HCT116 (cell line): ENCODE data around the gene GLOD5. TPM values are rescaled to one million over a fixed set of nuclear protein-coding genes. Genes with fewer than 3 reads are reported as not detected.

ENCODE experiments used
- ATAC-seq: fragments of 200-7000 bp; cut with Tn5 transposase; 2 replicates; pipeline ENCODE4 v1.9.1; 2020; ENCODE audit warnings: mild to moderate bottlenecking, moderate library complexity
- BruUV-seq: library from RNA; stranded (reverse); fragments of 400-500 nt; replicated peaks from 2 replicates; lab custom pipeline; 2021; lab: Mats Ljungman, UMichigan
- CTCF ChIA-PET: fragments of 300-600 bp; sonication (Branson Sonifier 250); formaldehyde crosslinking; loops from one replicate; lab custom pipeline; 2021; ENCODE audit warnings: antibody characterized with exemption; lab: Charles Lee
- POLR2A ChIA-PET: fragments of 300-600, 350-600 bp; sonication (Branson Sonifier 250); formaldehyde crosslinking; loops from one replicate; lab custom pipeline; 2021; ENCODE audit warnings: antibody characterized with exemption; lab: Charles Lee
- RAD21 ChIA-PET, 2 experiments: fragments of 300-600 bp; sonication (Branson Sonifier 250); formaldehyde crosslinking; loops; one replicate each; lab custom pipeline; 2023; ENCODE audit warnings: low total read pairs in 2 of 2; ENCODE audit not compliant: uncharacterized antibody in 2 of 2, unreplicated experiment in 2 of 2, low non-redundant PET in 1 of 2; lab: Charles Lee
- DNase-seq: peaks from one replicate; pipeline ENCODE4 v3.0.0-alpha.2; 2010; ENCODE audit warnings: low read depth, low spot score
- H2AFZ ChIP-seq: fragments of 200-600 bp; shearing (Covaris generic), sonication (generic); 2 replicates; pipeline ENCODE4 v1.6.1; 2017; ENCODE audit warnings: low read depth, mixed run types, mixed read lengths, antibody characterized with exemption, low read length; ENCODE audit not compliant: poor library complexity, severe bottlenecking
- H3K27ac ChIP-seq: 2 replicates; pipeline ENCODE4 v1.5.1; 2012; ENCODE audit warnings: low read depth, low read length
- H3K27me3 ChIP-seq: fragments of 200-600 bp; sonication (generic); 2 replicates; pipeline ENCODE4 v1.6.1; 2016; ENCODE audit warnings: mixed run types, low read length, mixed read lengths; ENCODE audit not compliant: insufficient read depth
- H3K36me3 ChIP-seq, 2 experiments: fragments of 200-500 bp in 1 of 2; fragments of 200-600 bp in 1 of 2; sonication (Bioruptor generic) in 1 of 2; sonication (generic) in 1 of 2; 2 replicates each; pipeline versions ENCODE4 v1.5.1 to v1.6.1; 2014 to 2016; ENCODE audit warnings: low read length in 2 of 2, inconsistent platforms in 1 of 2, mixed read lengths in 1 of 2, mixed run types in 1 of 2; ENCODE audit not compliant: insufficient read depth in 2 of 2, control insufficient read depth in 1 of 2
- H3K4me1 ChIP-seq, 2 experiments: fragments of 200-600 bp in 1 of 2; sonication (generic) in 1 of 2; 2 replicates each; pipeline versions ENCODE4 v1.5.1 to v1.6.1; 2012 to 2017; ENCODE audit warnings: low read length in 2 of 2, inconsistent platforms in 1 of 2, mild to moderate bottlenecking in 1 of 2, mixed read lengths in 1 of 2, mixed run types in 1 of 2, moderate library complexity in 1 of 2; ENCODE audit not compliant: insufficient read depth in 2 of 2, control insufficient read depth in 1 of 2
- H3K4me2 ChIP-seq: fragments of 200-600 bp; sonication (generic); 2 replicates; pipeline ENCODE4 v1.6.1; 2017; ENCODE audit warnings: mixed run types, low read length, mixed read lengths
- H3K4me3 ChIP-seq, 2 experiments: fragments of 200-600 bp in 1 of 2; sonication (generic) in 1 of 2; replicated peaks in 1 of 2; 2 replicates each; pipeline ENCODE4 v1.5.1; 2011 to 2016; ENCODE audit warnings: low read length in 2 of 2, control low read depth in 1 of 2, low read depth in 1 of 2, mild to moderate bottlenecking in 1 of 2, mixed read lengths in 1 of 2, mixed run types in 1 of 2
- H3K79me2 ChIP-seq: fragments of 200-600 bp; sonication (generic); 2 replicates; pipeline ENCODE4 v1.6.1; 2017; ENCODE audit warnings: mild to moderate bottlenecking, mixed run types, low read length, moderate library complexity, mixed read lengths; ENCODE audit not compliant: insufficient read depth
- H3K9ac ChIP-seq: fragments of 200-600 bp; sonication (generic); 2 replicates; pipeline ENCODE4 v1.6.1; 2016; ENCODE audit warnings: low read length, mixed read lengths
- H3K9me2 ChIP-seq: fragments of 200-600 bp; sonication (generic), shearing (Covaris generic); 2 replicates; pipeline ENCODE4 v1.6.1; 2017; ENCODE audit warnings: mixed run types, mild to moderate bottlenecking, moderate library complexity; ENCODE audit not compliant: insufficient read depth
- H3K9me3 ChIP-seq, 2 experiments: fragments of 200-500 bp in 1 of 2; fragments of 200-600 bp in 1 of 2; sonication (Bioruptor generic) in 1 of 2; sonication (generic) in 1 of 2; 2 replicates each; pipeline ENCODE4 v1.6.1; 2014 to 2017; ENCODE audit warnings: low read length in 2 of 2, mixed read lengths in 2 of 2, inconsistent platforms in 1 of 2, low read depth in 1 of 2, mild to moderate bottlenecking in 1 of 2, mixed run types in 1 of 2, moderate library complexity in 1 of 2; ENCODE audit not compliant: control insufficient read depth in 1 of 2, insufficient read depth in 1 of 2
- H4K20me1 ChIP-seq: fragments of 200-600 bp; sonication (generic), shearing (Covaris generic); 2 replicates; pipeline ENCODE4 v1.6.1; 2017; ENCODE audit warnings: mixed run types, mild to moderate bottlenecking, moderate library complexity; ENCODE audit not compliant: insufficient read depth
- ATF3 ChIP-seq: IDR thresholded peaks from 2 replicates; pipeline ENCODE4 v1.6.1; 2012
- CBX3 ChIP-seq: IDR thresholded peaks from 2 replicates; pipeline ENCODE4 v1.6.1; 2012; ENCODE audit warnings: low read depth
- CEBPB ChIP-seq: IDR thresholded peaks from 2 replicates; pipeline ENCODE4 v1.6.1; 2012; ENCODE audit warnings: low read depth
- EGR1 ChIP-seq: IDR thresholded peaks from 2 replicates; pipeline ENCODE4 v1.6.1; 2012; ENCODE audit warnings: low read depth
- ELF1 ChIP-seq: IDR thresholded peaks from 2 replicates; pipeline ENCODE4 v1.6.1; 2012; ENCODE audit warnings: low read depth, borderline replicate concordance
- EZH2 ChIP-seq: fragments of 200-600 bp; sonication (generic); IDR thresholded peaks from 2 replicates; pipeline ENCODE4 v1.6.1; 2017; ENCODE audit warnings: antibody characterized with exemption, mixed run types
- EZH2phosphoT487 ChIP-seq: fragments of 200-600 bp; IDR thresholded peaks from 2 replicates; pipeline ENCODE4 v1.6.1; 2018; ENCODE audit warnings: antibody characterized with exemption, borderline replicate concordance
- MAX ChIP-seq: IDR thresholded peaks from 2 replicates; pipeline ENCODE4 v1.6.1; 2012
- POLR2A ChIP-seq: IDR thresholded peaks from 2 replicates; pipeline ENCODE4 v1.7.0; 2011; ENCODE audit warnings: borderline replicate concordance; ENCODE audit not compliant: insufficient read depth, insufficient read length; ENCODE audit errors: extremely low read depth
- POLR2AphosphoS5 ChIP-seq: IDR thresholded peaks from 2 replicates; pipeline ENCODE4 v1.6.1; 2011; ENCODE audit warnings: mild to moderate bottlenecking, low read depth, low read length, moderate library complexity
- RAD21 ChIP-seq: IDR thresholded peaks from 2 replicates; pipeline ENCODE4 v1.6.1; 2012; ENCODE audit warnings: low read depth, mild to moderate bottlenecking
- REST ChIP-seq: IDR thresholded peaks from 2 replicates; pipeline ENCODE4 v1.6.1; 2012; ENCODE audit warnings: low read depth
- SIN3A ChIP-seq: IDR thresholded peaks from 2 replicates; pipeline ENCODE4 v1.6.1; 2012; ENCODE audit warnings: low read depth
- SRF ChIP-seq: IDR thresholded peaks from 2 replicates; pipeline ENCODE4 v1.6.1; 2012; ENCODE audit warnings: low read depth
- TCF7L2 ChIP-seq: IDR thresholded peaks from 2 replicates; pipeline ENCODE4 v1.7.0; 2011; ENCODE audit warnings: borderline replicate concordance, inconsistent platforms; ENCODE audit not compliant: insufficient read depth, insufficient read length; ENCODE audit errors: extremely low read depth
- YY1 ChIP-seq: IDR thresholded peaks from 2 replicates; pipeline ENCODE4 v1.6.1; 2011; ENCODE audit warnings: low read length, low read depth, moderate library complexity, mild to moderate bottlenecking; ENCODE audit not compliant: insufficient replicate concordance; ENCODE audit errors: extremely low read depth
- ZBTB33 ChIP-seq: IDR thresholded peaks from 2 replicates; pipeline ENCODE4 v1.6.1; 2011; ENCODE audit warnings: mild to moderate bottlenecking, low read length, moderate library complexity; ENCODE audit not compliant: insufficient replicate concordance; ENCODE audit errors: extremely low read depth
- ZFX ChIP-seq: fragments of 450-650 bp; IDR thresholded peaks from 2 replicates; pipeline ENCODE4 v1.6.1; 2017
- ZNF274 ChIP-seq: fragments of 200-500 bp; sonication (Bioruptor generic); IDR thresholded peaks from 2 replicates; pipeline ENCODE4 v1.6.1; 2014; ENCODE audit warnings: mild to moderate bottlenecking, low read depth, low read length, inconsistent platforms
- intact Hi-C: fragments of 100-400 bp; cut with micrococcal nuclease; formaldehyde crosslinking; loops from 2 replicates; pipeline ENCODE4 v1.10.0; 2022
- total RNA-seq: library from RNA; stranded (reverse); gene quantifications from one replicate; pipeline ENCODE4 v1.2.1, GENCODE V29; 2021; ENCODE audit not compliant: unreplicated experiment

GLOD5 gene
- total RNA-seq, 1 experiment from 2014 or later = not detected

GRCh38 chrX:48747415-48748016, 14.0 kb upstream of the GLOD5 start:
- RAD21 ChIA-PET = no interaction called here
- no peak overlapping the region for H2AFZ ChIP-seq
- no peaks in the 10 kb centered on the region for H3K27me3 ChIP-seq
- BruUV-seq = no TSS peak
- DNase-seq (no peak), ATAC-seq (no peak)
- H3K4me1 ChIP-seq = no peaks in the 10 kb centered on the region
- H4K20me1 ChIP-seq = no peaks in the 10 kb centered on the region
- intact Hi-C loops = no loop called here
- H3K9me3 ChIP-seq = no peaks in the 10 kb centered on the region
- POLR2A ChIA-PET = interaction anchor here (1.8 kb wide), 1 partner anchor 10 kb away, joined by 5 read pairs; no protein-coding TSS in a partner anchor
- TF ChIP-seq CBX3 = no peak
- no peak for TF ChIP-seq MAX
- TF ChIP-seq RAD21 = no peak
- TF ChIP-seq CEBPB = no peak
- no peak for TF ChIP-seq REST
- TF ChIP-seq ZNF274 = no peak
- no peak for TF ChIP-seq POLR2AphosphoS5
- TF ChIP-seq SIN3A = no peak
- TF ChIP-seq EZH2phosphoT487 = no peak
- TF ChIP-seq ATF3 = no peak
- TF ChIP-seq EGR1 = no peak
- TF ChIP-seq SRF = no peak
- TF ChIP-seq EZH2 = no peak
- no peak for TF ChIP-seq YY1
- TF ChIP-seq POLR2A = no peak
- TF ChIP-seq ZBTB33 = no peak
- no peak for TF ChIP-seq ELF1
- no peak for TF ChIP-seq TCF7L2
- no peak for TF ChIP-seq ZFX
- no peaks in the 10 kb centered on the region for H3K36me3 ChIP-seq
- no peak overlapping the region for H3K27ac ChIP-seq
- no peak overlapping the region for H3K4me2 ChIP-seq
- CTCF ChIA-PET = no interaction called here
- no peaks in the 10 kb centered on the region for H3K9me2 ChIP-seq
- H3K79me2 ChIP-seq = no peaks in the 10 kb centered on the region
- H3K9ac ChIP-seq = no peak overlapping the region
- H3K4me3 ChIP-seq = no peak overlapping the region
